ENCODE data around the gene RFK.

DNA sequence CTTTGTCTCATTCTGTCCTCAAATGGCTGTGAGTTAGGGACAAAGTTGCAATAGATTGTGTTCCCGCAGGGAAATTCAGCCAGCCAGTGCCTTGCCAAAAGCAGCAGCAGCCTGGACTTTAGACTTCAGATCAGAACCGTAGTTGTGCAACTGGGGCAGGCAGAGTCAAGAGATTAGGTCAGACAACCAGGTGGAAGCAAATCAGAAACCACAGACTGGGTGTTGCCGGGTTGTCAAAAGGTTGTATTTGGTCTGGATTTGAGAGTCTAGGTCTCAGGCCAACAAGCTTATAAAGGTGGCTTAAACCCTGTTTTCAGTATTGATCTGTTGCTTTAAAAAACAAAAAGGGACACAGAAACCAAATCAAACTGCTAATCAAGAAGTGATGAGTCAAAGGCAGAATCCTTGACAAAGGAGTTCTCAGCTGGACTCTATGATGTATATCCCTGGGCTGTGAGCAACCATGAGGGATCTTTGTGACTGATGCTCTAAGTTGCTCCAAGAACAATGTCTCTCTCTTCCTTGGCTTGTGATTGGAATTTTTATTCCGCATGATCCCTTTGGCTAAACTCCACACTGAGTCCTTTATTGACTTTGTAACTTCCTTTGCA, 20.9 kb downstream of the RFK start:
- TF ChIP-seq POLR2A (IDR thresholded peaks at IDR 0.05): no peak
- TF ChIP-seq, protein P1, sequence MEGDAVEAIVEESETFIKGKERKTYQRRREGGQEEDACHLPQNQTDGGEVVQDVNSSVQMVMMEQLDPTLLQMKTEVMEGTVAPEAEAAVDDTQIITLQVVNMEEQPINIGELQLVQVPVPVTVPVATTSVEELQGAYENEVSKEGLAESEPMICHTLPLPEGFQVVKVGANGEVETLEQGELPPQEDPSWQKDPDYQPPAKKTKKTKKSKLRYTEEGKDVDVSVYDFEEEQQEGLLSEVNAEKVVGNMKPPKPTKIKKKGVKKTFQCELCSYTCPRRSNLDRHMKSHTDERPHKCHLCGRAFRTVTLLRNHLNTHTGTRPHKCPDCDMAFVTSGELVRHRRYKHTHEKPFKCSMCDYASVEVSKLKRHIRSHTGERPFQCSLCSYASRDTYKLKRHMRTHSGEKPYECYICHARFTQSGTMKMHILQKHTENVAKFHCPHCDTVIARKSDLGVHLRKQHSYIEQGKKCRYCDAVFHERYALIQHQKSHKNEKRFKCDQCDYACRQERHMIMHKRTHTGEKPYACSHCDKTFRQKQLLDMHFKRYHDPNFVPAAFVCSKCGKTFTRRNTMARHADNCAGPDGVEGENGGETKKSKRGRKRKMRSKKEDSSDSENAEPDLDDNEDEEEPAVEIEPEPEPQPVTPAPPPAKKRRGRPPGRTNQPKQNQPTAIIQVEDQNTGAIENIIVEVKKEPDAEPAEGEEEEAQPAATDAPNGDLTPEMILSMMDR (IDR thresholded peaks at IDR 0.05): no peak

Data from heart left ventricle (tissue), 13 donors.